ENCODE data around the gene CTR9. TPM values are rescaled to one million over a fixed set of nuclear protein-coding genes. Genes with fewer than 3 reads are reported as not detected.

The CTR9 gene
- total RNA-seq, 1 donor from 2014 or later: 39.8 TPM

- TF ChIP-seq CTCF (conservative IDR thresholded peaks at IDR 0.05): no peak
- no peaks in the 10 kb centered on the region for H3K9me3 Mint-ChIP-seq
- H3K36me3 Mint-ChIP-seq (ENCODE audit: low read depth): peaks cover 66% of the 10 kb centered on the region
- no peak for DNase-seq (ENCODE audit: low read depth, low spot score)
- peak overlapping the region; percentile 42 for H3K4me3 Mint-ChIP-seq
- H3K27ac Mint-ChIP-seq (ENCODE audit: unreplicated experiment): no peak overlapping the region
- H3K4me1 Mint-ChIP-seq: peaks cover 61% of the 10 kb centered on the region
- H3K27me3 Mint-ChIP-seq (ENCODE audit: low read depth): peaks cover 4% of the 10 kb centered on the region
These were observed 52.6 kb downstream of the CTR9 start for GRCh38 chr11:10803676-10804075.

- peak overlapping the region; percentile 98 for H3K4me3 Mint-ChIP-seq
- DNase-seq (ENCODE audit: low read depth, low spot score): no peak
- peak overlapping the region; percentile 78 for H3K27ac Mint-ChIP-seq (ENCODE audit: unreplicated experiment)
- H3K9me3 Mint-ChIP-seq: no peaks in the 10 kb centered on the region
- peaks cover 56% of the 10 kb centered on the region for H3K36me3 Mint-ChIP-seq (ENCODE audit: low read depth)
- peaks cover 69% of the 10 kb centered on the region for H3K4me1 Mint-ChIP-seq
- no peak for TF ChIP-seq CTCF (conservative IDR thresholded peaks at IDR 0.05)
- H3K27me3 Mint-ChIP-seq (ENCODE audit: low read depth): peaks cover 6% of the 10 kb centered on the region
These were observed 54.7 kb downstream of the CTR9 start for GRCh38 chr11:10805741-10806140.

GRCh38 chr11:10806206-10806605 lies 55.2 kb downstream of the CTR9 start:
- H3K9me3 Mint-ChIP-seq: no peaks in the 10 kb centered on the region
- peak overlapping the region; percentile 98 for H3K4me3 Mint-ChIP-seq
- H3K4me1 Mint-ChIP-seq: peaks cover 66% of the 10 kb centered on the region
- peaks cover 52% of the 10 kb centered on the region for H3K36me3 Mint-ChIP-seq (ENCODE audit: low read depth)
- no peak overlapping the region for H3K27ac Mint-ChIP-seq (ENCODE audit: unreplicated experiment)
- TF ChIP-seq CTCF (conservative IDR thresholded peaks at IDR 0.05): no peak
- H3K27me3 Mint-ChIP-seq (ENCODE audit: low read depth): peaks cover 6% of the 10 kb centered on the region
- no peak for DNase-seq (ENCODE audit: low read depth, low spot score)

GRCh38 chr11:10807493-10808234 lies 56.6 kb downstream of the CTR9 start:
- Mint-ChIP-seq H3K4me3 (peak overlapping the region; percentile 98), H3K27me3 (ENCODE audit: low read depth) (peaks cover 6% of the 10 kb centered on the region), H3K27ac (ENCODE audit: unreplicated experiment) (peak overlapping the region; percentile 100), H3K9me3 (no peaks in the 10 kb centered on the region), H3K4me1 (peaks cover 65% of the 10 kb centered on the region), H3K36me3 (ENCODE audit: low read depth) (peaks cover 43% of the 10 kb centered on the region)
- DNase-seq (ENCODE audit: low read depth, low spot score): peak; percentile 28
- no peak for TF ChIP-seq CTCF (conservative IDR thresholded peaks at IDR 0.05)

DNA sequence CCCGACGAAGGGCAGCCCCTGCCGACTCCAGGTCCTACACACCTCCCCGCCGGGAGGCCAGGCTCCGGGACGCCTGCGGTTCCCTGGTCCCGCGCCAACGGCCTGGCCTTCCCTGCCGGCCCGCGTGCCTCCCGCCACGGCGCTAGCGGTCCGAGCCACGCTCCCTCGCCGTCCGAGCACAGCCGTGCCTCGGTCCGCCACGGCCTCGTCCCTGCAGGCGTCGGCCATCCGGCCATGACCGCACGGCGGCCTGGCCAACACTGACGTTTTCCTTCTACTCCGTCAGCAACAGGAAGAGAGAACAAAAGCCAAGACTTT lies 57.1 kb downstream of the CTR9 start:
- H3K4me1 Mint-ChIP-seq: peaks cover 65% of the 10 kb centered on the region
- peaks cover 43% of the 10 kb centered on the region for H3K36me3 Mint-ChIP-seq (ENCODE audit: low read depth)
- H3K9me3 Mint-ChIP-seq: no peaks in the 10 kb centered on the region
- H3K27ac Mint-ChIP-seq (ENCODE audit: unreplicated experiment): peak overlapping the region; percentile 100
- peak overlapping the region; percentile 98 for H3K4me3 Mint-ChIP-seq
- no peak for TF ChIP-seq CTCF (conservative IDR thresholded peaks at IDR 0.05)
- peak; percentile 14 for DNase-seq (ENCODE audit: low read depth, low spot score)
- peaks cover 6% of the 10 kb centered on the region for H3K27me3 Mint-ChIP-seq (ENCODE audit: low read depth)

Measured in neural crest cell (in vitro differentiated cells).